ENCODE measurements around the gene GABARAPL2. TPM values are rescaled to one million over a fixed set of nuclear protein-coding genes. Genes with fewer than 3 reads are reported as not detected.
A peak's percentile ranks its signal among the peaks of the same experiment; 100 is the strongest.
"Not testable (repeated sequence)": the region's sequence is repeated elsewhere in the genome, so short reads cannot be mapped to it uniquely, and the experiment has no call there.

Gene GABARAPL2
- polyA plus RNA-seq, 1 donor = 136 TPM

DNA sequence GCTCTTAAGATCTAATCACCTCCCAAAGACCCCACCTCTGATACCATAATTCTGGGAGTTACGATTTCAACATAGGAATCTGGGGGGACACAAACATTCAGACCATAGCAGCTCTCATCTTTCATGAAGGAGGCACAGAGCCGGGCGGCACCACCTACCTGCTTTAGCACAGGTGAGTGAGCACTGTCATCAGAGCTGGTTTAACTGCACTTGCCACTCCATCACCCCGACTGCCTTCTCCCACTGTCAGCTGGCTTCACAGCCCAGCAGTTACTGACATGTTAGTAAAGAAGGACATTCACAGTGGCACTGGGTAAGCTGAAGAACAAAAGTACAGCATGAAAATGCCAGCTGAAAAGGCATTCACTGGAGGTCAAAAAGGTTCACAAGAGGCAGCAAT, 22.5 kb downstream of the GABARAPL2 start:
- Histone ChIP-seq H3K4me1 (ENCODE audit: control insufficient read depth, insufficient read depth, low read length) (no peaks in the 10 kb centered on the region), H3K27ac (ENCODE audit: low read length) (no peak overlapping the region), H3K36me3 (ENCODE audit: control insufficient read depth, insufficient read depth, low read length) (peaks cover under 1% of the 10 kb centered on the region), H3K9me3 (ENCODE audit: control insufficient read depth, low read depth, low read length) (no peaks in the 10 kb centered on the region), H3K4me3 (ENCODE audit: low read length) (no peak overlapping the region), H3K27me3 (ENCODE audit: control insufficient read depth, insufficient read depth, low read length) (no peaks in the 10 kb centered on the region)
- no peak for DNase-seq
- no CpG with 5 or more reads among the region's 4 CpGs for WGBS (ENCODE audit: insufficient coverage, low lambda C conversion rate)

DNA sequence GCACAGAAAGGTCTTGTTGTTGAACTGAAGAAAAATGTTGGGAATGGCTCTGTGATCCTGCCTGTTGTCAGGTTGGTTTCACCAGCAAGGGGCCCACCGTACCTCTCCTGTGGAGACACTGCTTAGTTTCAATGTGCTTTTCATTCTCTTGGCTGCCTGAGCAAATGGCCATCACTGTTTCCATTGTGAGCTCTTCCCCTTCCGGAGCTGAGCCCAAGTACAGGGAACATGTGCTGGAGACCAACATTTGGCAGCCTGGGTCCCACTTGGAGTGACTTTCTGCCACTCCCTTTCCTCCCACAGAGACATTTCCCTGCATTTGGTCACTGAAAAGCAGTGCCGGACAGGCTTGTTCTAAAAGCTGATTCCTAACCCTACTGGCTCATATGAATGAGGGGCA, 23.1 kb downstream of the GABARAPL2 start:
- Histone ChIP-seq H3K27ac (ENCODE audit: low read length) (no peak overlapping the region), H3K4me1 (ENCODE audit: control insufficient read depth, insufficient read depth, low read length) (no peaks in the 10 kb centered on the region), H3K27me3 (ENCODE audit: control insufficient read depth, insufficient read depth, low read length) (no peaks in the 10 kb centered on the region), H3K9me3 (ENCODE audit: control insufficient read depth, low read depth, low read length) (no peaks in the 10 kb centered on the region), H3K36me3 (ENCODE audit: control insufficient read depth, insufficient read depth, low read length) (peaks cover 3% of the 10 kb centered on the region), H3K4me3 (ENCODE audit: low read length) (no peak overlapping the region)
- WGBS (ENCODE audit: insufficient coverage, low lambda C conversion rate) = no CpG with 5 or more reads among the region's 3 CpGs
- no peak for DNase-seq

DNA sequence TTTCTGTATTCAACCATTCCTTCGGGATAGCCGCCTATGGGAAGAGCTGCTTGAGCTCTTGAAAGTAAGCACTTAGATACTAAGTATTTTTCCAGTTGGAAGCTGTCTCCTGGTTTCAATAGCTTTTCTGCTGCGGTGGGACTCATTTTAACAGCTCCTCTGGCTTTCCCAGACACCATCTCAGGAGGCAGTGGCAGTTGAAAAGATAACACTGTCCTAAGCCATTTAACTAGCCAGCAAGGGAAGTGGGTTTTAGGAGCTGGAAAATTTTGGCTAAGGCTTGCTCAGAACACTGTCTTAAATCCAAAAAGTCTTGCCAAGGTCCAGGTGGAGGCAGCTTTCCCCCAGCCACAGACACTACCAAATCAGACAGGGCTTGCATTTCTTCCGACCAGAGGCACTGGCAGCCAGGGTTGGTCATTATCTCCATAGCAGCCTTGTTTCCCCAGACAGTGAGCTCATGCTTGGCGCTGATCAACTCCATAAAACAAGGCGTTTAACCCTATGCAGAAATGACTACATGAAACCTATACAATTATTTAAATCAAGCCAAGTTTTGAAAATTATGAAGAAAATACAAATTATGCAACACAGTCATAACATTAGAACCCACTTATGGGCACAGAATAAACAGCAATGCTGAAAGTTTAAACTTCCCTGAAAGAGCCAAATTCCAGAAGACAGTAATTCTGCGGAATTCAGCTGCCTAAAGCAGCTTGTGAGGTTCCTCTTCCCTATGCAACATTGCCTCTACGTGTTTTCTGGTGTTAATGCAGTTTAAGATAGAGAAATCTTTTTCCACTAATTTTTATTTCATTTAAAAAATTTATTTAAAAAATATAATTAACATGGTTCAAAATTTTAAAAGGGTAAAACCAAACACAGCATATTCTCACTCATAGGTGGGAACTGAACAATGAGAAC, 25.0 kb downstream of the GABARAPL2 start:
- Histone ChIP-seq H3K36me3 (ENCODE audit: control insufficient read depth, insufficient read depth, low read length) (peaks cover 3% of the 10 kb centered on the region), H3K4me1 (ENCODE audit: control insufficient read depth, insufficient read depth, low read length) (no peaks in the 10 kb centered on the region), H3K27ac (ENCODE audit: low read length) (peak overlapping the region; percentile 79), H3K9me3 (ENCODE audit: control insufficient read depth, low read depth, low read length) (no peaks in the 10 kb centered on the region), H3K4me3 (ENCODE audit: low read length) (no peak overlapping the region), H3K27me3 (ENCODE audit: control insufficient read depth, insufficient read depth, low read length) (no peaks in the 10 kb centered on the region)
- DNase-seq = peak; percentile 31 to 57
- WGBS (ENCODE audit: insufficient coverage, low lambda C conversion rate) = 100% methylated on average over 1 of the region's 8 CpGs

DNA sequence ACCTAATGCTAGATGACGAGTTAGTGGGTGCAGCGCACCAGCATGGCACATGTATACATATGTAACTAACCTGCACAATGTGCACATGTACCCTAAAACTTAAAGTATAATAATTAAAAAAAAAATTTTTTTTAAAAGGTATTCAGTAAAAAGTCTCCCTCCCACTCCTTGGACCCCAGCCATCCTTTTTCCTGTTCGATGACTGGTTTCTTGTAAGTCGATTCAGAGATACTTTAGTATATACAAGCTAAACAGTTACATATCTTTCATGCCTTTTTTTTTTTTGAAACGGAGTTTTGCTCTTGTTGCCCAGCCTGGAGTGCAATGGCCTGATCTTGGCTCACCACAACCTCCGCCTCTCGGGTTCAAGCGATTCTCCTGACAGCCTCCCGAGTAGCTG, 25.7 kb downstream of the GABARAPL2 start:
- not testable (repeated sequence) for H3K27me3 ChIP-seq (ENCODE audit: control insufficient read depth, insufficient read depth, low read length); H3K27ac ChIP-seq (ENCODE audit: low read length); DNase-seq; H3K9me3 ChIP-seq (ENCODE audit: control insufficient read depth, low read depth, low read length); H3K4me1 ChIP-seq (ENCODE audit: control insufficient read depth, insufficient read depth, low read length); H3K36me3 ChIP-seq (ENCODE audit: control insufficient read depth, insufficient read depth, low read length); H3K4me3 ChIP-seq (ENCODE audit: low read length)
- no CpG with 5 or more reads among the region's 9 CpGs for WGBS (ENCODE audit: insufficient coverage, low lambda C conversion rate)

DNA sequence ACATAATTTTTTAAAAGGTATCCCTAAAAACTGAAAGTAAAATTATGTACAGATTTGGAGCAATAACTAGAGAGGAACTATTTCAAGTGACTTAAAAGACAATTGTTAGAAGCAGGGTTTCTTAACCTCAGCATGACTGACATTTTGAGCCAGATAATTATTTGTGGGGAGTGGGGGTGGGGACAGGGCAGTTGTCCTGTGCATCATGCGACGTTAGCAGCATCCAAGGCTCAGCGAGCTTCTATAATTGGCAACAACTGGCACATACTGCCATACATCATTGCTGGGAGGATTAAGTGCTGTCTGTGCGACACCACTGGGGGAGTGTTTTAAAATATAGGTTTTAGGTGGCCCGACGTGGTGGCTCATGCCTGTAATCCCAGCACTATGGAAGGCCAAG, 27.1 kb downstream of the GABARAPL2 start:
- Histone ChIP-seq H3K36me3 (ENCODE audit: control insufficient read depth, insufficient read depth, low read length) (peaks cover 15% of the 10 kb centered on the region), H3K4me3 (ENCODE audit: low read length) (no peak overlapping the region), H3K27me3 (ENCODE audit: control insufficient read depth, insufficient read depth, low read length) (no peaks in the 10 kb centered on the region), H3K27ac (ENCODE audit: low read length) (no peak overlapping the region), H3K9me3 (ENCODE audit: control insufficient read depth, low read depth, low read length) (no peaks in the 10 kb centered on the region), H3K4me1 (ENCODE audit: control insufficient read depth, insufficient read depth, low read length) (no peaks in the 10 kb centered on the region)
- 100% methylated on average over 2 of the region's 6 CpGs for WGBS (ENCODE audit: insufficient coverage, low lambda C conversion rate)
- DNase-seq = no peak

DNA sequence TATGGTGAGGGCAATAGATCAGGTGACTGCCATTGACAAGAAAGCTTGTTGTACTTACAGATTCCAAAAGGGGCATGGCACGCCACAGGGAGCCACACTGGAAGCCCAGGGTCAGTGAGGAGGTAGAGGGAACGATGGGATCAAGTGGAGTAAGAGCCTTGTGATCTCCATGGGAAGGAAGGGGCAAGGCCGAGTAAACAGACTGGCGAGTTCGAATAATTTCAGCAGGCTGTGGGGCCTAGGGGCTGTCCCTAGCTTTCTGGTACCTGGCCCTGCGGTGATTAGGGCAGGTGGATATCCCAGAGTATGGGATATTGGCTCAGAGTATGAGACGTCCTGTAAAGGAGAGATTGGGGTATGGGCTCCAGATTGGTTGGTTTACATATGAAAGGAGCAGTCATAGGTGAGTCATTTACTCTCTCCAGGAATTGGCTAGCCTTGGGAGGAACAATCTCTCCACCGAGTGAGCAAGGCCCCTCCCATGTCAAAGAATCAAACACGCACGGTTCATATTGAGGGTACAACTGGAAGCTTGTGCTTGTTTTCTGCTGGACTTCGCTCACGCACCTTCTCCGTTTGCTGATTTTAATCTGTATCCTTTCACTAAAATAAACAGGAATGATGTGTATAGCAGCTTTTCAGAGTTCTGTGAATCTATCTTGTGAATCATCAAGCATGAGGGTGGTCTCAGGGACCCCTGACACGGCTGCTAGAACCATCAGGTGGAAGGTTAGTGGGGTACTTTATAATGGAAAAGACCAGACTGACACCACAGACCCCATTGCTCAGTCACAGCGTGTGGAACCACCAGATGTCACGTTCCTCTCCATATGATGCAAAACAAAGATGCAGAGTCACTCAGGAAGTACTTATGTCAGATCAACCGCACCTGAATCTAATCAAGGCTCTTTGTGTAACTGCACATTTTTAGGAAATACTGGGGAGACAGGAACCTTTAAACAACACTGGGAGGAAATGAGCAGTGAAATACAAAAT, 27.9 kb downstream of the GABARAPL2 start:
- Histone ChIP-seq H3K27ac (ENCODE audit: low read length) (no peak overlapping the region), H3K4me3 (ENCODE audit: low read length) (no peak overlapping the region), H3K27me3 (ENCODE audit: control insufficient read depth, insufficient read depth, low read length) (no peaks in the 10 kb centered on the region), H3K9me3 (ENCODE audit: control insufficient read depth, low read depth, low read length) (no peaks in the 10 kb centered on the region), H3K4me1 (ENCODE audit: control insufficient read depth, insufficient read depth, low read length) (no peaks in the 10 kb centered on the region), H3K36me3 (ENCODE audit: control insufficient read depth, insufficient read depth, low read length) (peaks cover 15% of the 10 kb centered on the region)
- peak; percentile 8 to 28 for DNase-seq
- WGBS (ENCODE audit: insufficient coverage, low lambda C conversion rate) = 100% methylated on average over 1 of the region's 17 CpGs

DNA sequence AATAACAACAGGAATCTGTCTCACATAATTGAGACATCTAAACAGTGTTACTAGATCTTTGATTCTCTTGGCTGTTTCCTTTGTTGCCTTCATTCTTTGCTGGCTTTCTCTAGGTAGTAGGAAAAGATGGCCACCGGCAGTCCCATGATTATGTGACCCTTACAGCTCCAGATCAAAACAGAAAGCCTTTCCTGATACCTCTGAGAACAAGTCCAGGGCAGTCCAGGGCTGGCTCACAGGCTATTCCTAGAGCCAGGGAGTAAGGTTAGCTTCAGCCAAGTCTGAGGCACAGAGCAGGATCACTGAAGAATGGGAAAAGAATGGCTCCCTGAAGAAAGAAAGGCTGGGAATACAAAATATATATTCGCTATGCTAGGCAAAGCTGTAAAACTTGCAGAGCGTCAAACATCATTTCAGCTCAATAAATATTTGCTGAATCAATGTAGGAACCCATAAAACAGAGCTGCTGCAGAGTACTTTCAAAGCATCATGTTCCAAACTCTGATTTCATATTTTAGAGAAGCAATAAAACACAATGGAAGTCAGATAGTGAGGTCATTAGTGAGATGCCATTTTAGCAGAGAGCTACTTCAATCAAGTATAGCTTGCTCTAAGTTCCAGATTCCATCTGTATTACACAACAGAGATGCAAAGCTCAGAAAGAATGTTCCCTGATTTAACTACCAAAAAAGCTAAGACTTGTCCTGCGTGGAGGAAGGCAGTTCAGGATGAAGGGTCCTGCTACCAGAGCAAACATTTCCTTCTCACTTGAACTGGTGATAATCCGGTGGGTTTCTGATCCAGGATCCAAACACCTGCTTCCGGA, 33.5 kb downstream of the GABARAPL2 start:
- no peaks in the 10 kb centered on the region for H3K9me3 ChIP-seq (ENCODE audit: control insufficient read depth, low read depth, low read length)
- DNase-seq = no peak
- no peaks in the 10 kb centered on the region for H3K27me3 ChIP-seq (ENCODE audit: control insufficient read depth, insufficient read depth, low read length)
- peaks cover 54% of the 10 kb centered on the region for H3K36me3 ChIP-seq (ENCODE audit: control insufficient read depth, insufficient read depth, low read length)
- H3K4me3 ChIP-seq (ENCODE audit: low read length) = no peak overlapping the region
- H3K4me1 ChIP-seq (ENCODE audit: control insufficient read depth, insufficient read depth, low read length) = no peaks in the 10 kb centered on the region
- 50% methylated on average over 2 of the region's 6 CpGs for WGBS (ENCODE audit: insufficient coverage, low lambda C conversion rate)
- H3K27ac ChIP-seq (ENCODE audit: low read length) = no peak overlapping the region

DNA sequence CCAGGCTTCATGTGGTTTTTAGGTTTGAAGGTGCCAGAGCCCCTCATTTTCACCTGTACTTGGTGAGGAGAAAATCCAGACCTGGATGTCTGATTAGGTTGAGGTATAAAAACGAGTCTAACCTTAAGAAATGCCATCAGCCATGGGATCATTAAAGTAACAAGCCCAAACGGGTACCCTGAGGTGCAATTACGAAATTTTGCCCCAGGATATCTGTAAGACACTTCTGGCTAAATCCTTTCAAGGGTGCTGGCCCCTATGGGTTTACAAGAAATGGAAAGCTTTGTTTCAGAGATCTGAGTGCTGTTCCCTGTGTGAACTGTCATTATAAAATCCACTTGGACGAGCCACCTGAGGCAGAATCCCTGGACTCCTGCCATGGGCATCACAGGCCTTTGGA, 37.1 kb downstream of the GABARAPL2 start:
- H3K27me3 ChIP-seq (ENCODE audit: control insufficient read depth, insufficient read depth, low read length) = no peaks in the 10 kb centered on the region
- H3K27ac ChIP-seq (ENCODE audit: low read length) = no peak overlapping the region
- no CpG with 5 or more reads among the region's 4 CpGs for WGBS (ENCODE audit: insufficient coverage, low lambda C conversion rate)
- no peak overlapping the region for H3K4me3 ChIP-seq (ENCODE audit: low read length)
- peaks cover 58% of the 10 kb centered on the region for H3K36me3 ChIP-seq (ENCODE audit: control insufficient read depth, insufficient read depth, low read length)
- no peak for DNase-seq
- H3K9me3 ChIP-seq (ENCODE audit: control insufficient read depth, low read depth, low read length) = no peaks in the 10 kb centered on the region
- H3K4me1 ChIP-seq (ENCODE audit: control insufficient read depth, insufficient read depth, low read length) = no peaks in the 10 kb centered on the region

DNA sequence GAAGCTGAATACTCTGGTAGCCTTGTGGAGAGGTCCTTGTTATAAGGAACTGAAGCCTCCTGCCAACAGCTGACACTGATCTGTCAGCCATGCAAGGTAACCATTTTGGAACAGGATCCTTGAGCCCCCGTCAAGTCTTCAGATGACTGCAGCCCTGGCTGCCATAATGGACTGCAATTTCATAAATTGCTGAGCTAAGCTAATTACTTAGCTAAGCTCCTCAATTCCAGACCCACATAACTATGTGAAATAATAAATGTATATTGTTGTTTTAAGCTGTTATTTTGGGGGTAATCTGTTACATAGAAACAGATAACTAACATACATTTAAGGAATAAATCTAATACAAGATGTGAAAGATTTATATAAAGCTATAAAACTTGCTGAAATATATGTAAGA, 40.3 kb downstream of the GABARAPL2 start:
- Histone ChIP-seq H3K4me3 (ENCODE audit: low read length) (no peak overlapping the region), H3K9me3 (ENCODE audit: control insufficient read depth, low read depth, low read length) (no peaks in the 10 kb centered on the region), H3K27me3 (ENCODE audit: control insufficient read depth, insufficient read depth, low read length) (no peaks in the 10 kb centered on the region), H3K36me3 (ENCODE audit: control insufficient read depth, insufficient read depth, low read length) (peaks cover 64% of the 10 kb centered on the region), H3K4me1 (ENCODE audit: control insufficient read depth, insufficient read depth, low read length) (no peaks in the 10 kb centered on the region), H3K27ac (ENCODE audit: low read length) (no peak overlapping the region)
- no peak for DNase-seq
- no CpG with 5 or more reads among the region's 1 CpG for WGBS (ENCODE audit: insufficient coverage, low lambda C conversion rate)

Measured in large intestine (tissue), 3 donors.